ENCODE results near the gene UNC45A. TPM values are rescaled to one million over a fixed set of nuclear protein-coding genes. Genes with fewer than 3 reads are reported as not detected.
A peak's percentile ranks its signal among the peaks of the same experiment; 100 is the strongest.

The UNC45A gene
- total and polyA plus RNA-seq, 2 of the 13 experiments (the other 11 are each of a cell fraction or from before 2014, with no cell fraction given) = 33.8 to 39.7 TPM

- Histone ChIP-seq H3K4me2 (ENCODE audit: low read depth, low read length) (no peak overlapping the region), H3K79me2 (ENCODE audit: insufficient read depth, low read length) (peaks cover 92% of the 10 kb centered on the region), H3K9me3 (ENCODE audit: low read length) (no peaks in the 10 kb centered on the region), H4K20me1 (ENCODE audit: insufficient read depth, low read length) (peaks cover 7% of the 10 kb centered on the region), H3K4me1 (ENCODE audit: insufficient read depth, low read length) (peaks cover 34% of the 10 kb centered on the region), H3K27ac (ENCODE audit: extremely low read length, insufficient read depth, low read length) (no peak overlapping the region), H3K27me3 (ENCODE audit: control insufficient read depth in 1 of 2, insufficient read depth in 2 of 2, low read length in 2 of 2) (no peaks in the 10 kb centered on the region), H3K4me3 (replicated peaks in 1 of 3; ENCODE audit: insufficient read depth in 1 of 3, low read depth in 2 of 3, low read length in 3 of 3) (no peak overlapping the region), H2AFZ (ENCODE audit: low read length) (no peak overlapping the region), H3K9ac (ENCODE audit: insufficient read depth, low read depth, low read length) (no peak overlapping the region), H3K36me3 (replicated peaks in 1 of 2; ENCODE audit: control insufficient read depth in 1 of 2, insufficient read depth in 2 of 2, low read length in 2 of 2) (0 out of 5 replicates have a peak, but pooled peaks cover 0 to 11% of the 10 kb centered on the region in 2 experiments)
- in situ Hi-C loops (cut with HindIII; ENCODE audit: extremely low pct_ligation_motif_present, low pct_unique_long_range_greater_than_20kb) = no loop called here
- 79% methylated on average over 7 of the region's 7 CpGs for WGBS (ENCODE audit: low lambda C conversion rate)
- no TSS peak for BruUV-seq (replicated peaks)
- CTCF ChIA-PET (ENCODE audit: low intra/inter-chr PET ratio, low total read pairs) = no interaction called here
- POLR2A ChIA-PET = no interaction called here
- ATAC-seq (no peak), FAIRE-seq (no peak), DNase-seq (ENCODE audit: low spot score) (no peak)
- no peak for TF ChIP-seq NCOA2 (CRISPR knock-in tag; IDR thresholded peaks at IDR 0.05)
- TF ChIP-seq PHF20 (CRISPR knock-in tag; IDR thresholded peaks at IDR 0.05) = no peak
- TF ChIP-seq ZNF281 (CRISPR knock-in tag; IDR thresholded peaks at IDR 0.05; ENCODE audit: borderline replicate concordance) = no peak
- no peak for TF ChIP-seq ZNF550 (CRISPR knock-in tag; IDR thresholded peaks at IDR 0.05; ENCODE audit: borderline replicate concordance)
- intact Hi-C loops (cut with micrococcal nuclease; ENCODE audit: unreplicated experiment) = no loop called here
Observed at GRCh38 chr15:90989040-90989768, 54.1 kb downstream of the UNC45A start.

DNA sequence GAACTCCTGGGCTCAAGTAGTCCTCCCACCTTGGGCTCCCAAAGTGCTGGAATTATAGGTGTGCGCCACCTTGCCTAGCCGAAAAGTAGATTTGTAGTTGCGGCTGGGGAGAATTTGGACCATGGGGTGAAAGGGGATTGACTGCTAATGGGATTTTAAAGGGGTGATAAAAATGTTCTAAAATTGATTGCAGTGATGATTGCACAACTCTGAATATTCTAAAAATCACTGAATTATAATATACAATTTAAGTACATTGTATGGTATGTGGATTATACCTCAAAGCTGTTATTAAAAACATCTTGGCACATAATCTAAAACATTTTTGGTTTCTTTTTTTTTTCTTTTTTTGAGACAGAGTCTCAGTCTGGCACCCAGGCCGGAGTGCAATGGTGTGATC lies 55.4 kb downstream of the UNC45A start:
- Histone ChIP-seq H3K4me1 (ENCODE audit: insufficient read depth, low read length) (peaks cover 38% of the 10 kb centered on the region), H3K4me3 (replicated peaks in 1 of 3; ENCODE audit: insufficient read depth in 1 of 3, low read depth in 2 of 3, low read length in 3 of 3) (no peak overlapping the region), H3K36me3 (replicated peaks in 1 of 2; ENCODE audit: control insufficient read depth in 1 of 2, insufficient read depth in 2 of 2, low read length in 2 of 2) (0 out of 5 replicates have a peak, but pooled peaks cover 0 to 5% of the 10 kb centered on the region in 2 experiments), H3K27ac (ENCODE audit: extremely low read length, insufficient read depth, low read length) (no peak overlapping the region), H3K9ac (ENCODE audit: insufficient read depth, low read depth, low read length) (no peak overlapping the region), H3K27me3 (ENCODE audit: control insufficient read depth in 1 of 2, insufficient read depth in 2 of 2, low read length in 2 of 2) (no peaks in the 10 kb centered on the region), H3K9me3 (ENCODE audit: low read length) (no peaks in the 10 kb centered on the region), H3K79me2 (ENCODE audit: insufficient read depth, low read length) (peaks cover 91% of the 10 kb centered on the region), H3K4me2 (ENCODE audit: low read depth, low read length) (no peak overlapping the region), H4K20me1 (ENCODE audit: insufficient read depth, low read length) (peaks cover 7% of the 10 kb centered on the region), H2AFZ (ENCODE audit: low read length) (no peak overlapping the region)
- intact Hi-C loops (cut with micrococcal nuclease; ENCODE audit: unreplicated experiment) = loop anchor here (10.0 kb wide), 1 partner anchor 56 kb away; the partner anchor contains the start of genes HDDC3 and UNC45A
- no TSS peak for BruUV-seq (replicated peaks)
- 95% methylated on average over 4 of the region's 4 CpGs for WGBS (ENCODE audit: low lambda C conversion rate)
- ChIA-PET POLR2A (no interaction called here), CTCF (ENCODE audit: low intra/inter-chr PET ratio, low total read pairs) (no interaction called here)
- ATAC-seq = no peak
- in situ Hi-C loops (cut with HindIII; ENCODE audit: extremely low pct_ligation_motif_present, low pct_unique_long_range_greater_than_20kb) = no loop called here
- TF ChIP-seq CEBPB (IDR thresholded peaks at IDR 0.05; ENCODE audit: borderline replicate concordance, low read depth, low read length) = peak; percentile 8; the same call in 1 of the 2 replicates
- TF ChIP-seq GATA4 (IDR thresholded peaks at IDR 0.05; ENCODE audit: borderline replicate concordance, low read depth) = no peak
- no peak for FAIRE-seq
- DNase-seq (ENCODE audit: low spot score) = no peak

All from HepG2 (cell line).